Neural cell (in vitro differentiated cells): ENCODE data around the gene DTD2. TPM values are rescaled to one million over a fixed set of nuclear protein-coding genes. Genes with fewer than 3 reads are reported as not detected.

Source experiments
- H2AFZ ChIP-seq: fragments of 200-600, 300-800 bp; sonication (generic), shearing (Covaris generic); 2 replicates; pipeline ENCODE4 v1.6.0; 2014; ENCODE audit warnings: low read depth, mild to moderate bottlenecking, antibody characterized with exemption, low read length, moderate library complexity
- H3F3A ChIP-seq: fragments of 200-600 bp; shearing (Covaris generic); 2 replicates; pipeline ENCODE4 v1.6.1; 2016; ENCODE audit warnings: mild to moderate bottlenecking, moderate library complexity, mixed read lengths, antibody characterized with exemption, low read length; ENCODE audit not compliant: insufficient read depth, poor library complexity, severe bottlenecking
- H3K27ac ChIP-seq: fragments of 200-600, 300-800 bp; sonication (generic), shearing (Covaris generic); 2 replicates; pipeline ENCODE4 v1.5.1; 2014; ENCODE audit warnings: mild to moderate bottlenecking, low read length, moderate library complexity
- H3K27me3 ChIP-seq: fragments of 300-800, 200-600 bp; sonication (generic), shearing (Covaris generic); 2 replicates; pipeline ENCODE4 v1.6.0; 2014; ENCODE audit warnings: mild to moderate bottlenecking, low read depth, low read length, moderate library complexity; ENCODE audit not compliant: insufficient read depth
- H3K36me3 ChIP-seq: fragments of 300-800, 200-600 bp; sonication (generic), shearing (Covaris generic); 2 replicates; pipeline ENCODE4 v1.5.1; 2014; ENCODE audit warnings: mild to moderate bottlenecking, antibody characterized with exemption, low read length, moderate library complexity; ENCODE audit not compliant: insufficient read depth
- H3K4me2 ChIP-seq: fragments of 300-800, 200-600 bp; sonication (generic), shearing (Covaris generic); 2 replicates; pipeline ENCODE4 v1.6.0; 2014; ENCODE audit warnings: mild to moderate bottlenecking, low read length
- H3K4me3 ChIP-seq: fragments of 300-800, 200-600 bp; sonication (generic), shearing (Covaris generic); 2 replicates; pipeline ENCODE4 v1.5.1; 2014; ENCODE audit warnings: mild to moderate bottlenecking, low read length, moderate library complexity
- H3K79me2 ChIP-seq: fragments of 200-600 bp; shearing (Covaris generic); replicated peaks from 2 replicates; pipeline ENCODE4 v1.6.0; 2014; ENCODE audit warnings: mild to moderate bottlenecking, low read length, moderate library complexity; ENCODE audit not compliant: insufficient read depth
- H3K9ac ChIP-seq: fragments of 300-800, 200-600 bp; sonication (generic), shearing (Covaris generic); 2 replicates; pipeline ENCODE4 v1.6.1; 2016; ENCODE audit warnings: mild to moderate bottlenecking, low read length, mixed read lengths
- H3K9me2 ChIP-seq: fragments of 200-600 bp; shearing (Covaris generic); 2 replicates; pipeline ENCODE4 v1.6.1; 2016; ENCODE audit warnings: mild to moderate bottlenecking, low read length, mixed read lengths; ENCODE audit not compliant: insufficient read depth
- H3K9me3 ChIP-seq: fragments of 200-600, 300-800 bp; sonication (generic), shearing (Covaris generic); 2 replicates; pipeline ENCODE4 v1.6.1; 2016; ENCODE audit warnings: mild to moderate bottlenecking, mixed run types, low read length, moderate library complexity, mixed read lengths
- H4K20me1 ChIP-seq: fragments of 200-600 bp; shearing (Covaris generic); 2 replicates; pipeline ENCODE4 v1.6.1; 2016; ENCODE audit warnings: mild to moderate bottlenecking, mixed run types; ENCODE audit not compliant: insufficient read depth
- EP300 ChIP-seq: fragments of 450-650 bp; conservative IDR thresholded peaks from 2 replicates; pipeline ENCODE4 v1.6.1; 2014; ENCODE audit warnings: antibody characterized with exemption, mild to moderate bottlenecking, moderate library complexity; ENCODE audit not compliant: poor library complexity, severe bottlenecking
- EZH2 ChIP-seq: fragments of 200-600, 300-800 bp; shearing (Covaris generic), sonication (generic); IDR thresholded peaks from 2 replicates; pipeline ENCODE4 v1.6.1; 2014; ENCODE audit warnings: antibody characterized with exemption, low read length, borderline replicate concordance, mild to moderate bottlenecking; ENCODE audit not compliant: insufficient read depth, poor library complexity, severe bottlenecking
- MXI1 ChIP-seq: fragments of 450-650 bp; conservative IDR thresholded peaks from 2 replicates; pipeline ENCODE4 v1.6.1; 2014; ENCODE audit warnings: antibody characterized with exemption, mild to moderate bottlenecking; ENCODE audit not compliant: poor library complexity, severe bottlenecking
- POLR2AphosphoS5 ChIP-seq: IDR thresholded peaks from 2 replicates; pipeline ENCODE4 v1.6.1; 2012
- RAD21 ChIP-seq: fragments of 450-650 bp; conservative IDR thresholded peaks from 2 replicates; pipeline ENCODE4 v1.6.1; 2014; ENCODE audit warnings: antibody characterized with exemption, mild to moderate bottlenecking, moderate library complexity
- SMC3 ChIP-seq: fragments of 450-650 bp; conservative IDR thresholded peaks from 2 replicates; pipeline ENCODE4 v1.6.1; 2014; ENCODE audit warnings: antibody characterized with exemption, mild to moderate bottlenecking, moderate library complexity; ENCODE audit not compliant: poor library complexity
- TAF1 ChIP-seq: IDR thresholded peaks from 2 replicates; pipeline ENCODE4 v1.6.1; 2012; ENCODE audit warnings: low read depth
- polyA plus RNA-seq: library from polyadenylated mRNA; depleted of rRNA; stranded (reverse); fragments of >200 nt; gene quantifications from 2 replicates; pipeline ENCODE4 v1.2.3, GENCODE V29; 2014
- TF ChIP-seq, protein P1 (sequence below): IDR thresholded peaks from 2 replicates; pipeline ENCODE4 v1.6.1; 2012; ENCODE audit warnings: borderline replicate concordance
- TF ChIP-seq, protein P2 (sequence below): fragments of 450-650 bp; IDR thresholded peaks from 2 replicates; pipeline ENCODE4 v1.5.1; 2014; ENCODE audit warnings: antibody characterized with exemption, mild to moderate bottlenecking, moderate library complexity; ENCODE audit not compliant: poor library complexity, severe bottlenecking

The DTD2 gene
- polyA plus RNA-seq, 1 donor from 2014 or later, result 38.8 TPM

DNA sequence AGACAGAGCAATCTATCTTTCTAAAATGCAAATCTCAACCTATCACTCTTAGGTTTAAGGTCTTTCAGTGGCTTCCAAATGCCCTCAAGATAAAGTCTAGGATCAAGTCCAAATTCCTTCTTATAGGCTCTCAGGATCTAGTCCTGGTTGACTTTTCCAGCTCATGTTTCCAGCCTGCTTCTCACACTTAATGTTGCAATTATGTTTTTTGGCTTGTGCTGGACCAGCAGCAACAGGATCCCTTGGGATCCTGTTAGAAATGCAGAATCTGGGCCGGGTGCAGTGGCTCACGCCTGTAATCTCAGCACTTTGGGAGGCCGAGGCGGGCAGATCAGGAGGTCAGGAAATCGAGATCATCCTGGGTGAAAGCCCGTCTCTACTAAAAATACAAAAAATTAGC is 19.9 kb upstream of the DTD2 start:
- Histone ChIP-seq H3K4me3 (no peak overlapping the region), H3K36me3 (no peaks in the 10 kb centered on the region), H3K9ac (no peak overlapping the region), H3K79me2 (no peaks in the 10 kb centered on the region), H2AFZ (no peak overlapping the region), H3K27ac (no peak overlapping the region), H3F3A (no peaks in the 10 kb centered on the region), H3K9me3 (no peaks in the 10 kb centered on the region), H4K20me1 (no peaks in the 10 kb centered on the region), H3K27me3 (no peaks in the 10 kb centered on the region), H3K4me2 (no peak overlapping the region), H3K9me2 (no peaks in the 10 kb centered on the region)
- TF ChIP-seq, protein P1, sequence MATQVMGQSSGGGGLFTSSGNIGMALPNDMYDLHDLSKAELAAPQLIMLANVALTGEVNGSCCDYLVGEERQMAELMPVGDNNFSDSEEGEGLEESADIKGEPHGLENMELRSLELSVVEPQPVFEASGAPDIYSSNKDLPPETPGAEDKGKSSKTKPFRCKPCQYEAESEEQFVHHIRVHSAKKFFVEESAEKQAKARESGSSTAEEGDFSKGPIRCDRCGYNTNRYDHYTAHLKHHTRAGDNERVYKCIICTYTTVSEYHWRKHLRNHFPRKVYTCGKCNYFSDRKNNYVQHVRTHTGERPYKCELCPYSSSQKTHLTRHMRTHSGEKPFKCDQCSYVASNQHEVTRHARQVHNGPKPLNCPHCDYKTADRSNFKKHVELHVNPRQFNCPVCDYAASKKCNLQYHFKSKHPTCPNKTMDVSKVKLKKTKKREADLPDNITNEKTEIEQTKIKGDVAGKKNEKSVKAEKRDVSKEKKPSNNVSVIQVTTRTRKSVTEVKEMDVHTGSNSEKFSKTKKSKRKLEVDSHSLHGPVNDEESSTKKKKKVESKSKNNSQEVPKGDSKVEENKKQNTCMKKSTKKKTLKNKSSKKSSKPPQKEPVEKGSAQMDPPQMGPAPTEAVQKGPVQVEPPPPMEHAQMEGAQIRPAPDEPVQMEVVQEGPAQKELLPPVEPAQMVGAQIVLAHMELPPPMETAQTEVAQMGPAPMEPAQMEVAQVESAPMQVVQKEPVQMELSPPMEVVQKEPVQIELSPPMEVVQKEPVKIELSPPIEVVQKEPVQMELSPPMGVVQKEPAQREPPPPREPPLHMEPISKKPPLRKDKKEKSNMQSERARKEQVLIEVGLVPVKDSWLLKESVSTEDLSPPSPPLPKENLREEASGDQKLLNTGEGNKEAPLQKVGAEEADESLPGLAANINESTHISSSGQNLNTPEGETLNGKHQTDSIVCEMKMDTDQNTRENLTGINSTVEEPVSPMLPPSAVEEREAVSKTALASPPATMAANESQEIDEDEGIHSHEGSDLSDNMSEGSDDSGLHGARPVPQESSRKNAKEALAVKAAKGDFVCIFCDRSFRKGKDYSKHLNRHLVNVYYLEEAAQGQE, result no peak
- TF ChIP-seq, protein P2, sequence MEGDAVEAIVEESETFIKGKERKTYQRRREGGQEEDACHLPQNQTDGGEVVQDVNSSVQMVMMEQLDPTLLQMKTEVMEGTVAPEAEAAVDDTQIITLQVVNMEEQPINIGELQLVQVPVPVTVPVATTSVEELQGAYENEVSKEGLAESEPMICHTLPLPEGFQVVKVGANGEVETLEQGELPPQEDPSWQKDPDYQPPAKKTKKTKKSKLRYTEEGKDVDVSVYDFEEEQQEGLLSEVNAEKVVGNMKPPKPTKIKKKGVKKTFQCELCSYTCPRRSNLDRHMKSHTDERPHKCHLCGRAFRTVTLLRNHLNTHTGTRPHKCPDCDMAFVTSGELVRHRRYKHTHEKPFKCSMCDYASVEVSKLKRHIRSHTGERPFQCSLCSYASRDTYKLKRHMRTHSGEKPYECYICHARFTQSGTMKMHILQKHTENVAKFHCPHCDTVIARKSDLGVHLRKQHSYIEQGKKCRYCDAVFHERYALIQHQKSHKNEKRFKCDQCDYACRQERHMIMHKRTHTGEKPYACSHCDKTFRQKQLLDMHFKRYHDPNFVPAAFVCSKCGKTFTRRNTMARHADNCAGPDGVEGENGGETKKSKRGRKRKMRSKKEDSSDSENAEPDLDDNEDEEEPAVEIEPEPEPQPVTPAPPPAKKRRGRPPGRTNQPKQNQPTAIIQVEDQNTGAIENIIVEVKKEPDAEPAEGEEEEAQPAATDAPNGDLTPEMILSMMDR, result no peak
- no peak for TF ChIP-seq EP300
- TF ChIP-seq POLR2AphosphoS5, result no peak
- TF ChIP-seq EZH2, result no peak
- no peak for TF ChIP-seq MXI1
- TF ChIP-seq RAD21, result no peak

DNA sequence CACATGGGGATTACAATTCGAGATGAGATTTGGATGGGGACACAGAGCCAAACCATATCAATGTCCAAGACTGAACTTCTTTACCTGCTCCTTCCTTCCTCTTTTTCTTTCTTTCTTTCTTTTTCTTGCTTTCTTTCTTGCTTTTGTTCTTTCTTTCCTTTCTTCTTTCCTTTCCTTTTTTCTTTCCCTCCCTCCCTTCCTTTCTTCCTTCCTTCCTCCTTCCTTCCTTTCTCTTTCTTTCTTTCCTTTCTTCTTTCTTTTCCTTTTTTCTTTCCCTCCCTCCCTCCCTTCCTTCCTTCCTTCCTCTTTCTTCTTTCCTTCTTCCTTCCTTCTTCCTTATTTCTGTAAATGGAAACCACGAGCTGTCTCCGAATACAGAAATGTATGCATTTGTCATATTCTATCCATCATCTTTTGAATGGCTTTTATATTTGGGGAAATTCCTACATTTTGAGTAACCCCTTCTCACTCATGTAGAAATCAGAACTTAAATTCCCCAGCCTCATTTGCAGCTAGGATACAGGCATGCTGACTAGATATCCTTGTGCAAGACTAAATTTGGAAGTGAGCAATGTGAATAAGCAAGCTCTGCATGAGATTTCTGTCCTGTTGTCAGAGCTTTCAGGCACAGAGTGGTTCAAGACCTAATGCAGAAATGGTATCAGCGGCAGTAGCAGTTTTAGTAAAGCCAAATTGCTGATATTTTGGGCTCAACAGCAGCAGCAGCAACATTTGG is 19.0 kb upstream of the DTD2 start:
- H3F3A ChIP-seq, result no peaks in the 10 kb centered on the region
- H3K27ac ChIP-seq, result no peak overlapping the region
- no peak overlapping the region for H3K4me2 ChIP-seq
- no peaks in the 10 kb centered on the region for H3K27me3 ChIP-seq
- TF ChIP-seq POLR2AphosphoS5 (no peak), SMC3 (no peak), EP300 (no peak), RAD21 (no peak), TAF1 (no peak)
- TF ChIP-seq, protein P2, result no peak
- TF ChIP-seq, protein P1, result no peak
- no peaks in the 10 kb centered on the region for H4K20me1 ChIP-seq
- no peak overlapping the region for H2AFZ ChIP-seq
- no peaks in the 10 kb centered on the region for H3K9me2 ChIP-seq
- H3K79me2 ChIP-seq, result no peaks in the 10 kb centered on the region
- H3K36me3 ChIP-seq, result no peaks in the 10 kb centered on the region
- H3K9ac ChIP-seq, result no peak overlapping the region
- no peak overlapping the region for H3K4me3 ChIP-seq
- H3K9me3 ChIP-seq, result no peaks in the 10 kb centered on the region
